T-helper 2 cell treated with Interferon-gamma antibody and Interleukin-4, amounts not matched to agents 5 μg/mL and 100 μg/mL, for 36 hours (primary cell): Measurements from ENCODE around the gene SRC.

Experiments
- DNase-seq: peaks from one replicate; pipeline ENCODE4 v3.0.0; 2021; ENCODE audit warnings: low spot score
- H3K27ac Mint-ChIP-seq: one replicate; pipeline ENCODE4 v1.8.0; 2021; ENCODE audit warnings: mild to moderate bottlenecking, mixed read lengths
- H3K27me3 Mint-ChIP-seq: one replicate; pipeline ENCODE4 v1.8.0; 2021; ENCODE audit warnings: low read depth, mixed read lengths
- H3K36me3 Mint-ChIP-seq: one replicate; pipeline ENCODE4 v1.8.0; 2021; ENCODE audit warnings: low read depth, mixed read lengths
- H3K4me1 Mint-ChIP-seq: one replicate; pipeline ENCODE4 v1.8.0; 2021; ENCODE audit warnings: low read depth, mixed read lengths
- H3K4me3 Mint-ChIP-seq: one replicate; pipeline ENCODE4 v1.8.0; 2022; ENCODE audit warnings: mild to moderate bottlenecking, moderate library complexity, mixed read lengths
- H3K9me3 Mint-ChIP-seq: one replicate; pipeline ENCODE4 v1.8.0; 2021; ENCODE audit warnings: mixed read lengths

The SRC gene

GRCh38 chr20:37418591-37419109 is 72.7 kb downstream of the SRC start:
- Mint-ChIP-seq H3K27me3 (peaks cover 18% of the 10 kb centered on the region), H3K36me3 (no peaks in the 10 kb centered on the region), H3K27ac (no peak overlapping the region), H3K9me3 (no peaks in the 10 kb centered on the region), H3K4me3 (no peak overlapping the region), H3K4me1 (no peaks in the 10 kb centered on the region)
- DNase-seq, result no peak

GRCh38 chr20:37419307-37419706 is 73.4 kb downstream of the SRC start:
- no peaks in the 10 kb centered on the region for H3K9me3 Mint-ChIP-seq
- no peak overlapping the region for H3K4me3 Mint-ChIP-seq
- peaks cover 19% of the 10 kb centered on the region for H3K27me3 Mint-ChIP-seq
- H3K36me3 Mint-ChIP-seq, result no peaks in the 10 kb centered on the region
- no peak overlapping the region for H3K27ac Mint-ChIP-seq
- DNase-seq, result no peak
- H3K4me1 Mint-ChIP-seq, result no peaks in the 10 kb centered on the region

GRCh38 chr20:37419774-37420542 is 74.0 kb downstream of the SRC start:
- Mint-ChIP-seq H3K36me3 (no peaks in the 10 kb centered on the region), H3K4me1 (no peaks in the 10 kb centered on the region), H3K4me3 (no peak overlapping the region), H3K9me3 (no peaks in the 10 kb centered on the region), H3K27me3 (peaks cover 17% of the 10 kb centered on the region), H3K27ac (no peak overlapping the region)
- DNase-seq, result no peak

- Mint-ChIP-seq H3K27ac (no peak overlapping the region), H3K9me3 (no peaks in the 10 kb centered on the region), H3K27me3 (peaks cover 17% of the 10 kb centered on the region), H3K4me1 (no peaks in the 10 kb centered on the region), H3K4me3 (no peak overlapping the region), H3K36me3 (no peaks in the 10 kb centered on the region)
- DNase-seq, result no peak
Measured at GRCh38 chr20:37420610-37421009, 74.7 kb downstream of the SRC start.

GRCh38 chr20:37421060-37421905 is 75.3 kb downstream of the SRC start:
- Mint-ChIP-seq H3K36me3 (no peaks in the 10 kb centered on the region), H3K4me3 (no peak overlapping the region), H3K9me3 (no peaks in the 10 kb centered on the region), H3K27ac (no peak overlapping the region), H3K27me3 (peaks cover 17% of the 10 kb centered on the region), H3K4me1 (no peaks in the 10 kb centered on the region)
- no peak for DNase-seq

- Mint-ChIP-seq H3K4me1 (no peaks in the 10 kb centered on the region), H3K27ac (no peak overlapping the region), H3K4me3 (no peak overlapping the region), H3K36me3 (no peaks in the 10 kb centered on the region), H3K9me3 (no peaks in the 10 kb centered on the region), H3K27me3 (peaks cover 17% of the 10 kb centered on the region)
- no peak for DNase-seq
Measured at GRCh38 chr20:37421988-37422387, 76.0 kb downstream of the SRC start.

- Mint-ChIP-seq H3K9me3 (no peaks in the 10 kb centered on the region), H3K27ac (no peak overlapping the region), H3K4me3 (no peak overlapping the region), H3K36me3 (no peaks in the 10 kb centered on the region), H3K4me1 (no peaks in the 10 kb centered on the region), H3K27me3 (peaks cover 17% of the 10 kb centered on the region)
- DNase-seq, result no peak
Measured at GRCh38 chr20:37422791-37423286, 76.9 kb downstream of the SRC start.

GRCh38 chr20:37423545-37423944 is 77.6 kb downstream of the SRC start:
- Mint-ChIP-seq H3K4me3 (no peak overlapping the region), H3K9me3 (no peaks in the 10 kb centered on the region)
- DNase-seq, result no peak

GRCh38 chr20:37424062-37424851 is 78.3 kb downstream of the SRC start:
- no peaks in the 10 kb centered on the region for H3K4me1 Mint-ChIP-seq
- H3K4me3 Mint-ChIP-seq, result no peak overlapping the region
- no peaks in the 10 kb centered on the region for H3K36me3 Mint-ChIP-seq
- H3K27ac Mint-ChIP-seq, result no peak overlapping the region
- H3K27me3 Mint-ChIP-seq, result peaks cover 17% of the 10 kb centered on the region
- no peak for DNase-seq
- no peaks in the 10 kb centered on the region for H3K9me3 Mint-ChIP-seq

More at GRCh38 chr20:37423545-37423944, 77.6 kb downstream of the SRC start:
- Mint-ChIP-seq H3K36me3 (no peaks in the 10 kb centered on the region), H3K4me1 (no peaks in the 10 kb centered on the region), H3K27ac (no peak overlapping the region), H3K27me3 (peaks cover 17% of the 10 kb centered on the region)

- no peaks in the 10 kb centered on the region for H3K36me3 Mint-ChIP-seq
- H3K4me3 Mint-ChIP-seq, result no peak overlapping the region
- H3K4me1 Mint-ChIP-seq, result no peaks in the 10 kb centered on the region
Measured at GRCh38 chr20:37425103-37425625, 79.2 kb downstream of the SRC start.

GRCh38 chr20:37426106-37426505 is 80.2 kb downstream of the SRC start:
- no peaks in the 10 kb centered on the region for H3K36me3 Mint-ChIP-seq
- no peak for DNase-seq
- H3K27ac Mint-ChIP-seq, result no peak overlapping the region
- H3K9me3 Mint-ChIP-seq, result no peaks in the 10 kb centered on the region
- H3K27me3 Mint-ChIP-seq, result peaks cover 11% of the 10 kb centered on the region
- no peak overlapping the region for H3K4me3 Mint-ChIP-seq
- H3K4me1 Mint-ChIP-seq, result no peaks in the 10 kb centered on the region

More at GRCh38 chr20:37425103-37425625, 79.2 kb downstream of the SRC start:
- H3K27me3 Mint-ChIP-seq, result peaks cover 17% of the 10 kb centered on the region
- DNase-seq, result no peak
- H3K27ac Mint-ChIP-seq, result no peak overlapping the region
- H3K9me3 Mint-ChIP-seq, result no peaks in the 10 kb centered on the region

- Mint-ChIP-seq H3K27me3 (peaks cover 6% of the 10 kb centered on the region), H3K4me1 (no peaks in the 10 kb centered on the region), H3K9me3 (no peaks in the 10 kb centered on the region), H3K36me3 (no peaks in the 10 kb centered on the region), H3K27ac (no peak overlapping the region), H3K4me3 (no peak overlapping the region)
- no peak for DNase-seq
Measured at GRCh38 chr20:37426978-37427377, 81.0 kb downstream of the SRC start.

GRCh38 chr20:37430044-37430443 is 84.1 kb downstream of the SRC start:
- DNase-seq, result no peak
- Mint-ChIP-seq H3K9me3 (no peaks in the 10 kb centered on the region), H3K27ac (no peak overlapping the region), H3K4me1 (no peaks in the 10 kb centered on the region), H3K27me3 (no peaks in the 10 kb centered on the region), H3K4me3 (no peak overlapping the region), H3K36me3 (no peaks in the 10 kb centered on the region)
